ENCODE measurements around the gene MAZ. TPM values are rescaled to one million over a fixed set of nuclear protein-coding genes. Genes with fewer than 3 reads are reported as not detected.

The MAZ gene
- total RNA-seq, 1 donor from 2014 or later: 125 TPM

DNA sequence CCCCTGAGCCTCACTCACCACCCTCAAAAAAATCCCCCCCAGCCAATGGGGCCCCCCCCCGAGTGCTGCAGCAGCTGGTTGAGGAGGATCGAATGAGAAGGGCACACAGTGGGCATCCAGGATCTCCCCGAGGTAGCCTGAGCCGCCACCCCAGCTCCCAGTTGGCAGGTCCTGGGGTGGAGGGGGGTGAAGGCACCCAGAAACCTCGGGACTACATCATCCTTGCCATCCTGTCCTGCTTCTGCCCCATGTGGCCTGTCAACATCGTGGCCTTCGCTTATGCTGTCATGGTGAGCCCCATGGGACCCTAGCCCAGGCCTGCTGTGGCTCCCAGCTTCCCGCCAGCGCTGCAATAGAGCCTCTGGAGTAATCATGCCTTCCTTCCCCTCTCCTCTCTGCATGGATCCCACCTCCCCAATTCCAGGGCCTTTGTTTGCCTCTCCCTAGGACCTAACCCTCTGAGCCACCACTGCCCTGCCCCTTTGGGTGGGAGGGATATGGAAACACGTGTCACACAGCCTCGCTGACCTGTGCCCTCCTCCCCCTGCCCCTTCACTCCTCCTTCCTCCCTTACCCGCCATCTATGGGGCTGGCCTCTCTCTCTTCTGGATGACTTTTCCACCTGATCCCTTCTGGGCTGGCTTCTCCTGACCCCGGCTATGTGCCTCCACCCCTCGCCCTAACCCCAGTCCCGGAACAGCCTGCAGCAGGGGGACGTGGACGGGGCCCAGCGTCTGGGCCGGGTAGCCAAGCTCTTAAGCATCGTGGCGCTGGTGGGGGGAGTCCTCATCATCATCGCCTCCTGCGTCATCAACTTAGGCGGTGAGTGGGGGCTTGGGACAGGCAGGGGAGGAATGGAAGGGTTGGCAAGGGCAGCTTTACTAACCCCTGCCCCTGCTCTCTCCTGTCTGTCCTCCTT, 7.6 kb downstream of the MAZ start:
- FAIRE-seq (no peak), DNase-seq (ENCODE audit: low read depth) (no peak)
- peaks cover 8% of the 10 kb centered on the region for H3K36me3 ChIP-seq (ENCODE audit: control insufficient read depth, insufficient read depth, low read length)
- H3K27me3 ChIP-seq (ENCODE audit: control insufficient read depth, insufficient read depth, low read length): no peaks in the 10 kb centered on the region
- H3K4me3 ChIP-seq (ENCODE audit: low read depth, low read length): no peak overlapping the region
- TF ChIP-seq CTCF (IDR thresholded peaks at IDR 0.05; ENCODE audit: insufficient read depth, low read length, severe bottlenecking): no peak

DNA sequence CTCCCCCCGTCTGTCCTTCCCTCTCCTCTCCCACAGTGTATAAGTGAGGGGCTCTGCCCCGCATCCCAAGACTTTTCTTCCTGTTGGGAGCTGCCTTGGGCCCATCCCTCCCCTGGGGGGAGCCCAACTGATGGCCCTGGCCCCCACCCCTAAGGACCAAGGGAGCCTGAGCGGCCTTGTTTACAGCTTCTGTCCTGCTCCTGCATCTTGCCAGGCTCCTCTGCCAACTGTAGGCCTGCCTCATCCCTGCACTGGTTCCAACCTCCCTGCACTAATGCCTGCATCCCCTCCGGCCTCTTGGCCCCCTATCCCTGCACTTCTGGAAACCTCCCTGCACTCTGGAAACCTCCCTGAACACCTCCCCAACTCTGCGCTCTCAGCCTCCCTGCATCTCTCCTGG, 8.3 kb downstream of the MAZ start:
- FAIRE-seq (no peak), DNase-seq (ENCODE audit: low read depth) (no peak)
- TF ChIP-seq CTCF (IDR thresholded peaks at IDR 0.05; ENCODE audit: insufficient read depth, low read length, severe bottlenecking): no peak
- H3K4me3 ChIP-seq (ENCODE audit: low read depth, low read length): no peak overlapping the region
- peaks cover 5% of the 10 kb centered on the region for H3K36me3 ChIP-seq (ENCODE audit: control insufficient read depth, insufficient read depth, low read length)
- H3K27me3 ChIP-seq (ENCODE audit: control insufficient read depth, insufficient read depth, low read length): no peaks in the 10 kb centered on the region

- Histone ChIP-seq H3K4me3 (ENCODE audit: low read depth, low read length) (peak overlapping the region; percentile 89), H3K36me3 (ENCODE audit: control insufficient read depth, insufficient read depth, low read length) (peaks cover 6% of the 10 kb centered on the region), H3K27me3 (ENCODE audit: control insufficient read depth, insufficient read depth, low read length) (no peaks in the 10 kb centered on the region)
- DNase-seq (ENCODE audit: low read depth): no peak
- no peak for FAIRE-seq
- no peak for TF ChIP-seq CTCF (IDR thresholded peaks at IDR 0.05; ENCODE audit: insufficient read depth, low read length, severe bottlenecking)
These were observed 8.8 kb downstream of the MAZ start for GRCh38 chr16:29815032-29815721.

DNA sequence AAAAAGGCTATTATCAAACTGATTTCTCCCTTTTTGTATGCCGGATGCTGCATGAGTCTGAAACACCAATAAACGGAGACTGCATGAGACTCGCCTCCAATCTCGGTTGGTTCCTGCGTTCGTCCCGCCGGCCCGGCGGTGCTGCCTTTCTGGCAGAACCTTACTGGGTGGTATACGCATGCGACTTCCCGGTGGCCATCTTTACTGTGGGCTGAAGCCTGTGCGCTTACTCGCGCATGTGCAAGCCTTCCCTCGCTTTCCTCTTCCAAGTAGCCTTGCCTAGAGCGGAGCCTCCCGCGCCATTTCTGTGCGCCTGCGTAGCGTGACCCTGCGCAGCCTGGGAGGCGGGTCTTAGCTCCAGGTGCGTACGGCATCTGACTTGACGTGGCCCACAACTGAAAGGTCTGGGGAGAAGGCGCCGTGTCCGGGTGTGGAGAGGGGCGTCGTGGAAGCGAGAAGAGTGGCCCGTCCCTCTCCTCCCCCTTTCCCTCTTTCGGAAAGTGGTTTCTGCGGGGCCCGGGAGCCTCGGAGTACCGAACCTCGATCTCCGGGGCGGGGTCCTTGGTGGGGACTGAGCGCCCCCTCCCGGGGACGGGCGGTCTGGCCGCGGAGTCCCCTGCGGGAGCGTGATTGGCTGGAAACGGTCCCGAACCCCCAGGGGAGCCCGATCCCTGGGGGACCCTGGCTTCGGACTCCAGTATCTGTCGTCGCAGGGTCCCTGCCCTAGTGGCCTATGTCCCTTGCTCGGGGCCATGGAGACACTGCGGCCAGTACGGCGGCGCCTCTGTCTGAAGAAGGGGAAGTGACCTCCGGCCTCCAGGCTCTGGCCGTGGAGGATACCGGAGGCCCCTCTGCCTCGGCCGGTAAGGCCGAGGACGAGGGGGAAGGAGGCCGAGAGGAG, 9.7 kb downstream of the MAZ start, which contains the start of gene PAGR1:
Gene PAGR1 (plus strand): TSS at position 360 of the 901 bp plus-strand sequence. CDS start 374 bp downstream, at position 734.
- FAIRE-seq (no peak), DNase-seq (ENCODE audit: low read depth) (peak; percentile 99)
- Histone ChIP-seq H3K4me3 (ENCODE audit: low read depth, low read length) (peak within 1 kb of the TSS; percentile 89), H3K36me3 (ENCODE audit: control insufficient read depth, insufficient read depth, low read length) (peaks cover 3% of the 10 kb centered on the region), H3K27me3 (ENCODE audit: control insufficient read depth, insufficient read depth, low read length) (no peaks in the 10 kb centered on the region)
- TF ChIP-seq CTCF (IDR thresholded peaks at IDR 0.05; ENCODE audit: insufficient read depth, low read length, severe bottlenecking): peak; percentile 96

- Histone ChIP-seq H3K4me3 (ENCODE audit: low read depth, low read length) (peak overlapping the region; percentile 89), H3K27me3 (ENCODE audit: control insufficient read depth, insufficient read depth, low read length) (no peaks in the 10 kb centered on the region), H3K36me3 (ENCODE audit: control insufficient read depth, insufficient read depth, low read length) (peaks cover 3% of the 10 kb centered on the region)
- no peak for TF ChIP-seq CTCF (IDR thresholded peaks at IDR 0.05; ENCODE audit: insufficient read depth, low read length, severe bottlenecking)
- DNase-seq (ENCODE audit: low read depth): peak; percentile 35
- FAIRE-seq: no peak
These were observed 10.5 kb downstream of the MAZ start for GRCh38 chr16:29816694-29817441.
